GM18498 (cell line): Measurements from ENCODE around the gene TUBB8B.
"Not testable (repeated sequence)": the region's sequence is repeated elsewhere in the genome, so short reads cannot be mapped to it uniquely, and the experiment has no call there.

Experiments
- ATAC-seq: cut with Tn5 transposase; IDR thresholded peaks from one replicate; pipeline ENCODE4 v1.9.1; 2021; ENCODE audit warnings: mild to moderate bottlenecking, moderate library complexity; ENCODE audit not compliant: unreplicated experiment

Gene TUBB8B

DNA sequence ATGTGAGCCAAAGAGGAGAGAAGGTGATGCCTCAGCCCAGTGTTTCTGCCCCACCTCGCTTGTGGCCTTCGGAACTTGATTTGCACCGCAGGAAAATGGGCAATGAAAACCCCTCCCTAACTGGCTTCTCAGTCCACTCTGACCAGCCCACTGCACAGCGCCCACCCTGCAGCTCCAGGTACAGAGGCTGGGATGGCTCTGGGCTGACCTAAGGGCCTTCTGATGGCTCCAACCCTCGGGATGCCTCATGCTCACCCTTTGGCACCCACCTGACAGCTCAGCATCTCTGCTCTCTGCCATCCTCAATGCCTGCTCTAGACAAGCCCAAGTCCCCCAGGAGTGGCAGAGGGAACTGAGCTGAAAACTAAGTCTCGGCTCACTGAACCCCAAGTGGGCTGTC is 36.2 kb downstream of the TUBB8B start:
- not testable (repeated sequence) for ATAC-seq

DNA sequence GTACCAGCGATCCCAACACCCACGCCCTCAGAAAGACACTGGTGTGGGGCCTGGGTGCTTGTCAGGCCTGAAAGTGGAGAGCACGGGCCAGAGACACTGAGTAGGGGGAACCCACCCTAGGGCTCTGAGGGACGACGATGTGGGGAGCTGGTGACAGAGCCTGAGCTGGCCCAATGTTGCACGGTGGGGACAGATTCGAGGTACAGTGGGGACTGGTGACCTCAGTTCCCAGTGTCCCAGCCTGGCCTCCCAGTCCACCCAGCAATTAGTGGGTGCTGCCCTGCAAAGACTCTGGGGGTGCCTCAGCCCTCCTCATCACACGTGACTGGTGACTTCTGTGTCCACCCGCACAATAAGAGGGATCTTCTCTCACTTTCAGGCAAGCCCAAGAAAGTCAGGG is 36.6 kb downstream of the TUBB8B start:
- not testable (repeated sequence) for ATAC-seq

DNA sequence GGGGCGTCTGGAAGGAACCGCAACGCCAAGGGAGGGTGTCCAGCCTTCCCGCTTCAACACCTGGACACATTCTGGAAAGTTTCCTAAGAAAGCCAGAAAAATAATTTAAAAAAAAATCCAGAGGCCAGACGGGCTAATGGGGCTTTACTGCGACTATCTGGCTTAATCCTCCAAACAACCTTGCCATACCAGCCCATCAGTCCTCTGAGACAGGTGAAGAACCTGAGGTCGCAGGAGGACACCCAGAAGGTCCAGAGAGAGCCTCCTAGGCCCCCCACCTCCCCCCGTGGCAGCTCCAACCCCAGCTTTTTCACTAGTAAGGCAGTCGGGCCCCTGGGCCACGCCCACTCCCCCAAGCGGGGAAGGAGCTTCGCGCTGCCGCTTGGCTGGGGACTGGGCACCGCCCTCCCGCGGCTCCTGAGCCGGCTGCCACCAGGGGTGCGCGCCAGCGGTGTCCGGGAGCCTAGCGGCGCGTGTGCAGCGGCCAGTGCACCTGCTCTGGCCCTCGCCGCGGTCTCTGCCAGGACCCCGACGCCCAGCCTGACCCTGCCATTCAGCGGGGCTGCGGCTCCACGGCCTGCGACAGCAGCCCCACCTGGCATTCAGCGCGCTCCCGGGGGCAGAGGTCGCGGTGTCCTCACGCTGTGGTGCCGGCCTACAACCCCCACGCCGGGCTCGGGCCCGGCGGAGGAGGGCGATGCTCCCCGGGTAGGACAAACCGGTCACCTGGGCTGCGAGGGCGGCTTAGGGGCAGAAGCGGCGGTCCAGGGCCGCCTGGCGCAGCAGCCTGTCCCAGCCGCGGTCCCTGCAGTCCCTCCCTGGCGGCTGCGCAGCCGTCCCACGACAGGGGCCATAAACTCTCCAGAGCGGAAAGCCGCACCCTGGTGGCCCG is 37.8 kb downstream of the TUBB8B start:
- not testable (repeated sequence) for ATAC-seq

DNA sequence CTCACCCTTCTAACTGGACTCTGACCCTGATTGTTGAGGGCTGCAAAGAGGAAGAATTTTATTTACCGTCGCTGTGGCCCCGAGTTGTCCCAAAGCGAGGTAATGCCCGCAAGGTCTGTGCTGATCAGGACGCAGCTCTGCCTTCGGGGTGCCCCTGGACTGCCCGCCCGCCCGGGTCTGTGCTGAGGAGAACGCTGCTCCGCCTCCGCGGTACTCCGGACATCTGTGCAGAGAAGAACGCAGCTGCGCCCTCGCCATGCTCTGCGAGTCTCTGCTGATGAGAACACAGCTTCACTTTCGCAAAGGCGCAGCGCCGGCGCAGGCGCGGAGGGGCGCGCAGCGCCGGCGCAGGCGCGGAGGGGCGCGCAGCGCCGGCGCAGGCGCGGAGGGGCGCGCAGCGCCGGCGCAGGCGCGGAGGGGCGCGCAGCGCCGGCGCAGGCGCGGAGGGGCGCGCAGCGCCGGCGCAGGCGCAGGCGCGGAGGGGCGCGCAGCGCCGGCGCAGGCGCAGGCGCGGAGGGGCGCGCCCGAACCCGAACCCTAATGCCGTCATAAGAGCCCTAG is 38.7 kb downstream of the TUBB8B start:
- ATAC-seq, result not testable (repeated sequence)

DNA sequence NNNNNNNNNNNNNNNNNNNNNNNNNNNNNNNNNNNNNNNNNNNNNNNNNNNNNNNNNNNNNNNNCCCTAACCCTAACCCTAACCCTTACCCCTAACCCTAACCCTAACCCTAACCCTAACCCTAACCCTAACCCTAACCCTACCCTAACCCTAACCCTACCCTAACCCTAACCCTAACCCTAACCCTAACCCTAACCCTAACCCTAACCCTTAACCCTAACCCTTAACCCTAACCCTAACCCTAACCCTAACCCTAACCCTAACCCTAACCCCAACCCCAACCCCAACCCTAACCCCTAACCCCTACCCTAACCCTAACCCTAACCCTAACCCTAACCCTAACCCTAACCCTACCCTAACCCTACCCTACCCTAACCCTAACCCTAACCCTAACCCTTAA is 39.5 kb downstream of the TUBB8B start:
- ATAC-seq, result not testable (repeated sequence)
